ENCODE measurements around the gene EGLN1. TPM values are rescaled to one million over a fixed set of nuclear protein-coding genes. Genes with fewer than 3 reads are reported as not detected.

EGLN1 gene
- total RNA-seq, 4 donors from 2014 or later: 17.6 to 65.1 (median 47.4) TPM

- H3K4me1 ChIP-seq: peaks cover 3 to 6% of the 10 kb centered on the region in 2 donors
Observed at GRCh38 chr1:231420299-231420958, 1.7 kb downstream of the EGLN1 start.

DNA sequence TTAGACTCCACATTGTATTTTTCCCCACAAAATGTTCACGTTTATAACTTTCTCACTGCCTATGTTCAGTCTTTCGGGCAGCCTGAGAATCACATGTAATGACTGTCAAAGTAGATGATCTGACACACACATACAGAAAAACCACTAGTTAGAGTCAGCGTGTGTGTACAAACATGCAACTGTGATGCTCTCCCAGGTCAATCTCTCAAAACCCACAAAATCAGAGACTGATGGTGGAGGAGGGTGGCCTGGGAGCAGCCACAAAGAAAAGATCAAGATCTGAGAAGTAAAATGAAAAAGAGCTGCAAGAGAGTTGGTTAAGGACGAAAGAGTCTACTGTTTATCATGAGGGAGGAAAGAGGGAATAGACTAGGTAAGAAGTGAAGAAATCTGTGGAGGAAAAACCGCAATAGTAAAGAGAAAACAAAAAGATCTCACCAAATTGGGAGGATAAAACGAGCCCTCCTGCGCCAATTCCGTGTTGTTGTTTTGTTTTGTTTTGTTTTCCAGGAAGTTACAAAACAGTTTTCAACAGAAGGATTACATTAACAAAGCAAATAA is 2.3 kb downstream of the EGLN1 start:
- TF ChIP-seq CTCF (IDR thresholded peaks at IDR 0.05) (no peak), POLR2A (IDR thresholded peaks at IDR 0.05) (no peak)
- Histone ChIP-seq H3K4me1 (peaks cover 3 to 6% of the 10 kb centered on the region in 2 donors), H3K27me3 (no peaks in the 10 kb centered on the region), H3K27ac (peak overlapping the region; percentile 97 to 100), H3K9me3 (no peaks in the 10 kb centered on the region), H3K4me3 (peak overlapping the region; percentile 46 to 98), H3K36me3 (no peaks in the 10 kb centered on the region)
- no peak for DNase-seq
- intact Hi-C loops (cut with DNase I; ENCODE audit: low total_unique reads): no loop called here

More at GRCh38 chr1:231420299-231420958, 1.7 kb downstream of the EGLN1 start:
- no peak for DNase-seq
- peak overlapping the region; percentile 46 to 98 for H3K4me3 ChIP-seq
- no peak for TF ChIP-seq POLR2A (IDR thresholded peaks at IDR 0.05)
- no peak for TF ChIP-seq CTCF (IDR thresholded peaks at IDR 0.05)
- no peaks in the 10 kb centered on the region for H3K36me3 ChIP-seq
- H3K27ac ChIP-seq: peak overlapping the region; percentile 97 to 100
- H3K9me3 ChIP-seq: no peaks in the 10 kb centered on the region
- no peaks in the 10 kb centered on the region for H3K27me3 ChIP-seq
- intact Hi-C loops (cut with DNase I; ENCODE audit: low total_unique reads): no loop called here

GRCh38 chr1:231419147-231419546 is 2.9 kb downstream of the EGLN1 start:
- Histone ChIP-seq H3K4me1 (peaks cover 3 to 6% of the 10 kb centered on the region in 2 donors), H3K36me3 (no peaks in the 10 kb centered on the region), H3K4me3 (peak overlapping the region; percentile 46 to 98), H3K27ac (peak overlapping the region in 1 of 2 donors; percentile 32), H3K9me3 (no peaks in the 10 kb centered on the region), H3K27me3 (no peaks in the 10 kb centered on the region)
- TF ChIP-seq POLR2A (IDR thresholded peaks at IDR 0.05) (no peak), CTCF (IDR thresholded peaks at IDR 0.05) (no peak)
- intact Hi-C loops (cut with DNase I; ENCODE audit: low total_unique reads): no loop called here
- no peak for DNase-seq

GRCh38 chr1:231418741-231419107 is 3.4 kb downstream of the EGLN1 start:
- H3K27ac ChIP-seq: peak overlapping the region in 1 of 2 donors; percentile 14
- H3K9me3 ChIP-seq: no peaks in the 10 kb centered on the region
- no peaks in the 10 kb centered on the region for H3K27me3 ChIP-seq
- H3K36me3 ChIP-seq: no peaks in the 10 kb centered on the region
- DNase-seq: no peak
- H3K4me1 ChIP-seq: peaks cover 3 to 6% of the 10 kb centered on the region in 2 donors
- no peak for TF ChIP-seq POLR2A (IDR thresholded peaks at IDR 0.05)
- TF ChIP-seq CTCF (IDR thresholded peaks at IDR 0.05): no peak
- H3K4me3 ChIP-seq: peak overlapping the region; percentile 46 to 98
- intact Hi-C loops (cut with DNase I; ENCODE audit: low total_unique reads): no loop called here

GRCh38 chr1:231418101-231418740 is 3.9 kb downstream of the EGLN1 start:
- H3K9me3 ChIP-seq: no peaks in the 10 kb centered on the region
- H3K4me1 ChIP-seq: peaks cover 3 to 6% of the 10 kb centered on the region in 2 donors
- intact Hi-C loops (cut with DNase I; ENCODE audit: low total_unique reads): no loop called here
- no peaks in the 10 kb centered on the region for H3K36me3 ChIP-seq
- H3K27ac ChIP-seq: peak overlapping the region in 1 of 2 donors; percentile 14
- no peaks in the 10 kb centered on the region for H3K27me3 ChIP-seq
- no peak for DNase-seq
- TF ChIP-seq CTCF (IDR thresholded peaks at IDR 0.05) (no peak), POLR2A (IDR thresholded peaks at IDR 0.05) (no peak)
- H3K4me3 ChIP-seq: peak overlapping the region; percentile 46 to 98
